ENCODE measurements around the gene ZNF787.

DNA sequence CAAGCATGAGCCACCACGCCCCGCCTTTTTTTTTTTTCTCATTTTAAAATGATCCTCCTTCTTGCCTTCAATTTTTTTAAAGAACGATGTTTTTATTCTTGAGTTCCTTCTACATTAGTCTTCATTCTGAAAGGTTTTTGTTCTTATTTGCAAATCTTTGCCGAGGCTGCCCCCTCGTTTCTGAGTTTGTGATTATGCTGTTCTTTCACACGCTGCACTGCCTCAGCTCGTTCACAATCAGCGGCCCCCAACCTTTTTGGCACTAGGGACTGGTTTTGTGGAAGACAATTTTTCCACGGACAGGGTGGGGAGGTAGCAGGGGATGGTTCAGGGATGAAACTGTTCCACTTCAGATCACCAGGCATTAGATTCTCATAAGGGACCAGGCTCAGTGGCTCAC, 26.6 kb downstream of the ZNF787 start:
- TF ChIP-seq, protein P1, sequence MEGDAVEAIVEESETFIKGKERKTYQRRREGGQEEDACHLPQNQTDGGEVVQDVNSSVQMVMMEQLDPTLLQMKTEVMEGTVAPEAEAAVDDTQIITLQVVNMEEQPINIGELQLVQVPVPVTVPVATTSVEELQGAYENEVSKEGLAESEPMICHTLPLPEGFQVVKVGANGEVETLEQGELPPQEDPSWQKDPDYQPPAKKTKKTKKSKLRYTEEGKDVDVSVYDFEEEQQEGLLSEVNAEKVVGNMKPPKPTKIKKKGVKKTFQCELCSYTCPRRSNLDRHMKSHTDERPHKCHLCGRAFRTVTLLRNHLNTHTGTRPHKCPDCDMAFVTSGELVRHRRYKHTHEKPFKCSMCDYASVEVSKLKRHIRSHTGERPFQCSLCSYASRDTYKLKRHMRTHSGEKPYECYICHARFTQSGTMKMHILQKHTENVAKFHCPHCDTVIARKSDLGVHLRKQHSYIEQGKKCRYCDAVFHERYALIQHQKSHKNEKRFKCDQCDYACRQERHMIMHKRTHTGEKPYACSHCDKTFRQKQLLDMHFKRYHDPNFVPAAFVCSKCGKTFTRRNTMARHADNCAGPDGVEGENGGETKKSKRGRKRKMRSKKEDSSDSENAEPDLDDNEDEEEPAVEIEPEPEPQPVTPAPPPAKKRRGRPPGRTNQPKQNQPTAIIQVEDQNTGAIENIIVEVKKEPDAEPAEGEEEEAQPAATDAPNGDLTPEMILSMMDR (conservative IDR thresholded peaks at IDR 0.05; ENCODE audit: low read depth, low read length) = no peak
- TF ChIP-seq CEBPB (IDR thresholded peaks at IDR 0.05; ENCODE audit: low read depth, low read length) = no peak

Measured in IMR-90 (cell line).